Activated naive CD4-positive, alpha-beta T cell treated with anti-CD3 and anti-CD28 coated beads, Interleukin-2, amount 50 U/mL, for 24 hours (primary cell): Measurements from ENCODE around the gene ITGA7.

Experiments
- H3K27ac Mint-ChIP-seq: one replicate; pipeline ENCODE4 v1.8.0; 2021; ENCODE audit warnings: mild to moderate bottlenecking, mixed read lengths
- H3K27me3 Mint-ChIP-seq: one replicate; pipeline ENCODE4 v1.8.0; 2021; ENCODE audit warnings: mixed read lengths
- H3K36me3 Mint-ChIP-seq: one replicate; pipeline ENCODE4 v1.8.0; 2021; ENCODE audit warnings: mixed read lengths
- H3K4me1 Mint-ChIP-seq: one replicate; pipeline ENCODE4 v1.8.0; 2021; ENCODE audit warnings: mixed read lengths
- H3K4me3 Mint-ChIP-seq: one replicate; pipeline ENCODE4 v1.8.0; 2021; ENCODE audit warnings: mild to moderate bottlenecking, mixed read lengths
- H3K9me3 Mint-ChIP-seq: one replicate; pipeline ENCODE4 v1.8.0; 2021; ENCODE audit warnings: mixed read lengths

Gene ITGA7

GRCh38 chr12:55725556-55725955, 17.9 kb upstream of the ITGA7 start:
- H3K9me3 Mint-ChIP-seq = no peaks in the 10 kb centered on the region
- no peaks in the 10 kb centered on the region for H3K36me3 Mint-ChIP-seq
- no peaks in the 10 kb centered on the region for H3K27me3 Mint-ChIP-seq
- no peak overlapping the region for H3K4me3 Mint-ChIP-seq
- peaks cover 42% of the 10 kb centered on the region for H3K4me1 Mint-ChIP-seq
- H3K27ac Mint-ChIP-seq = no peak overlapping the region

DNA sequence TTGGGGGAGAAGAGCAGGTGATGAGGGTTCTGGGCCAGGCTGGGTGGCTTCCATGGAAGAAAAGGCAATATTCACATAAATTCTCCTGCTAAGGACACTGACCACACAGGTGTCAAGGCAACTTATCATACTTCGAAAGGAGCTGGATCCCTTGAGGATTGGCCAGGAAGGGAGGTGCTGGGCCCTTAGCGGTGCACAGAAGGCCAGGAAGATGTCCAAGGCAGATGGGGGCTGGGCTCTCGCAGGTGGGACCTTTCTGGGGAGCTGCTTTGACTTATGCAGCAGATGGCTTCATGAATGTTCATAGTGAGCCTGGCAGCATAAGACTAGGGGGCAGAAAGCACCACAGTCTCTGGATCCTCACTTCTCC, 17.2 kb upstream of the ITGA7 start:
- Mint-ChIP-seq H3K36me3 (no peaks in the 10 kb centered on the region), H3K27ac (no peak overlapping the region)

GRCh38 chr12:55724226-55724939, 16.7 kb upstream of the ITGA7 start:
- H3K27ac Mint-ChIP-seq = no peak overlapping the region
- peaks cover 30% of the 10 kb centered on the region for H3K4me1 Mint-ChIP-seq
- H3K4me3 Mint-ChIP-seq = no peak overlapping the region

More for the DNA sequence above, 17.2 kb upstream of the ITGA7 start:
- peaks cover 36% of the 10 kb centered on the region for H3K4me1 Mint-ChIP-seq
- no peaks in the 10 kb centered on the region for H3K9me3 Mint-ChIP-seq
- no peaks in the 10 kb centered on the region for H3K27me3 Mint-ChIP-seq
- H3K4me3 Mint-ChIP-seq = no peak overlapping the region

GRCh38 chr12:55723516-55724225, 16.0 kb upstream of the ITGA7 start:
- Mint-ChIP-seq H3K4me3 (no peak overlapping the region), H3K9me3 (no peaks in the 10 kb centered on the region), H3K27ac (no peak overlapping the region), H3K4me1 (peaks cover 29% of the 10 kb centered on the region), H3K36me3 (no peaks in the 10 kb centered on the region), H3K27me3 (no peaks in the 10 kb centered on the region)

More at GRCh38 chr12:55724226-55724939, 16.7 kb upstream of the ITGA7 start:
- Mint-ChIP-seq H3K36me3 (no peaks in the 10 kb centered on the region), H3K27me3 (no peaks in the 10 kb centered on the region), H3K9me3 (no peaks in the 10 kb centered on the region)

DNA sequence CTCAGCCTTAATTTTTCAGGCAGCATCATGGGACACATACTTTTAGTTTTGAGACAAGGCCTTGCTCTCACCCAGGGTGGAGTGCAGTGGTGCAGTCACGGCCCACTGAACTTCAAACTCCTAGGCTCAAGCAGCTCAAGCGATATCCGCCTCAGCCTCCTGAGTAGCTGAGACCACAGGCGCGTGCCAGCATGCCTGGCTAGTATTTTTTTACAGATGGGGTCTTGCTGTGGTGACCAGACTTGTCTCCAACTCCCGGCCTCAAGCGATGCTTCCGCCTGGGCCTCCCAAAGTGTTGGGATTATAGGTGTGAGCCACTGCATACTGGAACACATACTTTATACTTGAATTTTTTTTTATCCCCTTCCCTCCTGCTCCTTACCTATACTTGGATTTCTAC, 15.2 kb upstream of the ITGA7 start:
- Mint-ChIP-seq H3K36me3 (no peaks in the 10 kb centered on the region), H3K27ac (no peak overlapping the region), H3K4me3 (no peak overlapping the region), H3K9me3 (no peaks in the 10 kb centered on the region), H3K4me1 (peaks cover 36% of the 10 kb centered on the region), H3K27me3 (no peaks in the 10 kb centered on the region)

GRCh38 chr12:55721601-55722213, 14.0 kb upstream of the ITGA7 start:
- Mint-ChIP-seq H3K4me3 (no peak overlapping the region), H3K4me1 (peaks cover 38% of the 10 kb centered on the region), H3K36me3 (no peaks in the 10 kb centered on the region), H3K27ac (no peak overlapping the region), H3K27me3 (no peaks in the 10 kb centered on the region), H3K9me3 (no peaks in the 10 kb centered on the region)

- Mint-ChIP-seq H3K4me3 (no peak overlapping the region), H3K27ac (no peak overlapping the region), H3K4me1 (peaks cover 38% of the 10 kb centered on the region), H3K9me3 (no peaks in the 10 kb centered on the region), H3K27me3 (no peaks in the 10 kb centered on the region), H3K36me3 (no peaks in the 10 kb centered on the region)
Measured at GRCh38 chr12:55720894-55721444, 13.3 kb upstream of the ITGA7 start.

GRCh38 chr12:55720071-55720564, 12.4 kb upstream of the ITGA7 start, which contains the start of gene RDH5:
TSS of gene RDH5 (plus strand) at chr12:55720393. CDS start at chr12:55721185, 792 bp downstream.
- Mint-ChIP-seq H3K4me3 (no peak within 1 kb of the TSS), H3K27me3 (no peaks in the 10 kb centered on the region), H3K36me3 (no peaks in the 10 kb centered on the region), H3K27ac (peak within 1 kb of the TSS; percentile 12), H3K4me1 (peaks cover 38% of the 10 kb centered on the region), H3K9me3 (no peaks in the 10 kb centered on the region)

GRCh38 chr12:55719371-55719770, 11.7 kb upstream of the ITGA7 start:
- Mint-ChIP-seq H3K36me3 (no peaks in the 10 kb centered on the region), H3K9me3 (no peaks in the 10 kb centered on the region), H3K27me3 (no peaks in the 10 kb centered on the region), H3K27ac (peak overlapping the region; percentile 12), H3K4me1 (peaks cover 31% of the 10 kb centered on the region), H3K4me3 (no peak overlapping the region)

DNA sequence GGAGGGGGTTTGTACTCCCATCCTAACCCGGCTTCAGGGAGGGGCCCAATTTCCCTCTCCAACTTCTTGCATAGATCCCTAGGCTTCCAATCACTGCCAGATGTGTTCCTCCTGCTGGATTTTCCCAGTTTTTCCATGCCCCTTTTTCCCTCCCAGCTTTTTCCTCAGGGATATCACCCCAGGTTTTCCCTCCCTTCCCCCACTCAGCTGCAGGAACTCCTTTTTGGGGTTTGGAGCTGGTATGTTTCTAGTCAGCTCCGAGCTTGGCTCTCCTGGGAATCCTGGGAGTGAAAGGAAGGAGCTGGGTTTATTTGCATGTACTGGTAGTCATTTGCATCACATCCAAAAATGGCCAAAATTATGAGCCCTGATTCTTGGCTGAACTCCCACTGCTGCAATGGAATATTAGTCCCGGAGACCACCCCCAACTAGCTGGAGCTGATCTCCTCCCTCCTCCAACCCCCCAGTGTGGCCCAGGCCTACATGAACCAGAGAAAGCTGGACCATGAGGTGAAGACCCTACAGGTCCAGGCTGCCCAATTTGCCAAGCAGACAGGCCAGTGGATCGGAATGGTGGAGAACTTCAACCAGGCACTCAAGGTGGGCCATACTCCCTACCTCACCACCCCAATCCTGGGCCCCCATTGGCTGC, 11.0 kb upstream of the ITGA7 start:
- Mint-ChIP-seq H3K4me1 (peaks cover 31% of the 10 kb centered on the region), H3K36me3 (no peaks in the 10 kb centered on the region), H3K9me3 (no peaks in the 10 kb centered on the region), H3K27ac (no peak overlapping the region), H3K27me3 (no peaks in the 10 kb centered on the region), H3K4me3 (no peak overlapping the region)

GRCh38 chr12:55718015-55718414, 10.3 kb upstream of the ITGA7 start:
- Mint-ChIP-seq H3K4me3 (no peak overlapping the region), H3K27me3 (no peaks in the 10 kb centered on the region), H3K36me3 (no peaks in the 10 kb centered on the region), H3K4me1 (peaks cover 31% of the 10 kb centered on the region), H3K27ac (no peak overlapping the region), H3K9me3 (no peaks in the 10 kb centered on the region)

GRCh38 chr12:55717011-55718007, 9.6 kb upstream of the ITGA7 start:
- H3K27ac Mint-ChIP-seq = peak overlapping the region; percentile 72
- H3K4me3 Mint-ChIP-seq = peak overlapping the region; percentile 92
- no peaks in the 10 kb centered on the region for H3K9me3 Mint-ChIP-seq
- no peaks in the 10 kb centered on the region for H3K36me3 Mint-ChIP-seq
- H3K27me3 Mint-ChIP-seq = no peaks in the 10 kb centered on the region
- peaks cover 31% of the 10 kb centered on the region for H3K4me1 Mint-ChIP-seq

GRCh38 chr12:55716582-55716957, 8.9 kb upstream of the ITGA7 start:
- Mint-ChIP-seq H3K27ac (peak overlapping the region; percentile 100), H3K4me1 (peaks cover 31% of the 10 kb centered on the region), H3K9me3 (no peaks in the 10 kb centered on the region), H3K36me3 (no peaks in the 10 kb centered on the region), H3K4me3 (peak overlapping the region; percentile 92), H3K27me3 (no peaks in the 10 kb centered on the region)

DNA sequence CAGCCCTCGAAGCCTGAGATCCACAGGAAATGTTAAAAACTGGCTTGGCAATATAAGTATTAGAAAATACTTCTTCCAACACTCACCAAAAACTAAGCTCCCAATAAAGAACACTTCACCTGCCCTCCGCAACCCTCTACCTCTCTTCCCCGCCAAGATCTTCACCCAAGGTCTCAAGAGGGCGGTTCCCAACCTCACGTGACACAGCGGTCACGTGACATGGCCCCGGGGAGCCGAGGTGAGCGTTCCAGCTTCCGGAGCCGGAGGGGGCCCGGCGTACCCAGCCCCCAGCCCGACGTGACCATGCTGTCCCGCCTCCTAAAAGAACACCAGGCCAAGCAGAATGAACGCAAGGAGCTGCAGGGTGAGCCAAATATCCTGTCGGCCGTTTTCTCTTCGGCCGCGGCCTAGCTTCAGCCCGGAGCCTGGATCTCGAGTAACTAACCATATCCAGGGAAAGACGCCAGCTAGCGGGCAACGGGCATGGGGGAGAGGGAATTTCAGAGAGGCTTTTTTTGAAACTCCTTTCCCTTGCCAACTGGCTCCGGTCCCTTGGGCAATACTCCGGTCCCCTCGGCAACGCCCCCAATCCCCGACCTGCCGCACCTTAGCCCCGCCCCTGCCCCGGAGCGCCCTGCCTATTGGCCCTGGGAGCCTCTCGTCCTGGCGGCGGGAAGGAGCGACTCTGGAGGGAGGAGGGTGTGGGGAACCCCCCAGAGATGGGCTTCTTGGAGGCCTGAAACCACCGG, 8.3 kb upstream of the ITGA7 start, which contains the start of gene BLOC1S1:
Gene BLOC1S1 (plus strand): TSS at position 214 of the 749 bp plus-strand sequence. CDS start 6 bp downstream, at position 220.
- H3K36me3 Mint-ChIP-seq = no peaks in the 10 kb centered on the region
- H3K4me3 Mint-ChIP-seq = peak within 1 kb of the TSS; percentile 92
- no peaks in the 10 kb centered on the region for H3K27me3 Mint-ChIP-seq
- peak within 1 kb of the TSS; percentile 100 for H3K27ac Mint-ChIP-seq
- H3K4me1 Mint-ChIP-seq = peaks cover 31% of the 10 kb centered on the region
- no peaks in the 10 kb centered on the region for H3K9me3 Mint-ChIP-seq
